Pulmonary artery endothelial cell (primary cell): Measurements from ENCODE around the gene IGFBP5. TPM values are rescaled to one million over a fixed set of nuclear protein-coding genes. Genes with fewer than 3 reads are reported as not detected.

ENCODE experiments used
- total RNA-seq: library from RNA; depleted of rRNA; stranded (reverse); fragments of >200 nt; gene quantifications from 2 replicates; pipeline ENCODE4 v1.2.3, GENCODE V29; 2014

The IGFBP5 gene
- total RNA-seq, 1 donor from 2014 or later: 0.20 TPM

Other genes starting within 250 kb of the IGFBP5 start
- gene RPL37A, start 196.7 kb downstream of the IGFBP5 start, total RNA-seq: 1,393 and 2,557 TPM in 2 replicates
- 15.8 and 60.4 TPM in 2 replicates for gene IGFBP2, start 62.1 kb downstream of the IGFBP5 start, total RNA-seq
- gene TNP1, start 164.5 kb upstream of the IGFBP5 start, total RNA-seq: not detected in 2 replicates